Measurements from ENCODE around the gene MAGI2.

Gene MAGI2

DNA sequence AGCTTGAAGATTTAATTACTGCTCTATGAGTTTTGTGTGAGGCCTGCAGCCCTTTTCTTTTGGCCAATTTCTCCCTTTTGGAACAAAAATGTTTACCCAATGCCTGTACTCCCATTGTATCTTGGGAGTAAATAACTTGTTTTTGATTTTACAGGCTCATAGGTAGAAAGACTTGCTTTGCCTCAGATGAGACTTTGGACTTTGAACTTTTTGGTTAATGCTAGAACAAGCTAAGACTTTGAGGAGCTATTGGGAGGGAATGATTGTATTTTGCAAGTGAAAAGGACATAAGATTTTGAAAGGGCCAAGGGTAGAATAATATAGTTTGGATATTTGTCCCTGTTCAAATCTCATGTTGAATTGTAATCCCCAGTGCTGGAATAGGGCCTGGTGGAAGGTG is 152.0 kb downstream of the MAGI2 start:
- no peak for DNase-seq

GRCh38 chr7:79300573-79300972 is 152.9 kb downstream of the MAGI2 start:
- no peak for DNase-seq

GRCh38 chr7:79298145-79298760 is 155.2 kb downstream of the MAGI2 start:
- peak in 2 of 14 donors; percentile 2 to 40 for DNase-seq

DNA sequence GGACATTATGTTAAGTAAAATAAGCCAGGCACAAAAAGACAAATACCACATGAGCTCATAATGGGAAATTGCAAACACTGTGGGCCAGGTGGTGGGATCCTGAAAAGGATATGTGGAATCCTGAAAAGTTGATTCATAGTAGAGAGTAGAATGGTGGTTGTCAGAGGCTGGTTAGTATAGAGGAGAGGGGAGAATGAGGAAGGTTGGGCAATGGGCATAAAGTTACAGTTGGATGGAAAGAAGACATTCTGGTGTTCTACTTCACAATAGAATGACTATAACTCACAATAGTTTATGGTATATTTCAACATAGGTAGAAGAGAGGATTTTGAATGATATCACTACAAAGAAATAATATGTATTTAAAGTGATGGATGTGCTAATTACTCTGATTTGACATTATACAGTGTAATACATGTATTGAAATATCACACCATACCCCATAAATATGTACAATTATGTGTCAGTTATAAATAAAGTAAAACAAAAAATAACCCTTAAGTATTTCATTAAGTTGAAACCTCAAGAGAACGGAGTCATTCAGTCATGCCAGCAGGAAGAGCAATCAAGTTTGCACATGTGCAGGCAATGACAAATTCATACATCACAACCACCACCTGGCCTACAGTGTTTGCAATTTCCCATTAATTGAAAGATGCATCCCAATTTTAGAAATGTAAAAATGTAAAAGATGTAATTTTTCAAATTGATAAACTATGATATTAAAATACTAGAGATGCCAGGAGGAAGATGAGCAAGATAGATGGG is 156.7 kb downstream of the MAGI2 start:
- DNase-seq: no peak

- DNase-seq: no peak
Observed at GRCh38 chr7:79293655-79294142, 159.8 kb downstream of the MAGI2 start.

DNA sequence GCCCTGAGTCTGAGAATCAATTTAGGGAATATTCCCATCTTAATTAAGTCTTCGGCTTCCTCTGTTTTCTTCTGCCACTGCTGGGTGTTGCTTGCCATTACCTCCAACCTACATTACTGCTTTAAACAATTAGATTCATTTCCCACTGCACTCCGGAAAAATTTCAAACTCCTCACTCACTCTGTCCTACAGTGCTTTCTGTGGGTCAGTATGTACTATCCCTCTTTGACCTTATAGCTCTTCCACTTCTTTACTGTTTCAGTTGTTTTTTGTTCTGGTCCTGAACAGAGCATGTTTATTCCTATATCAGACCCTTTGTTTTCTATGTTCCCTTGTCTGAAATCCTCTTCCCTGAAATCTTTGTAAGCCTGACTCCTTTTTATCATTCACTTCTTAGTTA is 160.6 kb downstream of the MAGI2 start:
- DNase-seq: no peak

GRCh38 chr7:79291498-79291865 is 162.0 kb downstream of the MAGI2 start:
- DNase-seq: no peak

- no peak for DNase-seq
Observed at GRCh38 chr7:79290841-79291497, 162.5 kb downstream of the MAGI2 start.

- no peak for DNase-seq
Observed at GRCh38 chr7:79290398-79290797, 163.1 kb downstream of the MAGI2 start.

DNA sequence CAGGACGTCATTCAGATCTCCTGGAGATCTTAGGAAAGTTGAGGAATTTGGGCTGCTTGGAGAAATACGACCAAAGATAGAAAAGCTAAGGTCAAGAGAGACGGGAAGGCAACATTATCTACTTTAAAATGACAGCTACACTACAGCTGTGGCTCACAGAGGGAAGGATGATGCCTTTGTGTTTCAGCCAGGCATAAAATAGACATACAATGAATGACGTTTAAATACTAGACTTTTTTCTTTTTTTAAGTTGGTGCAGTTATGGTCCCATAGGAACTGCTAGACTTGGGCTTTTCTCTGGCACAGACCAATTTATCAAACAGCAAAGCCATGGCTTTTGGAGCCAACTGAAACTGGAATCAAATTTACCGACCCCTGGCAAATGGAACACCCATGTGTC is 164.8 kb downstream of the MAGI2 start:
- DNase-seq: no peak

GRCh38 chr7:79287981-79288380 is 165.5 kb downstream of the MAGI2 start:
- DNase-seq: peak in 2 of 14 donors; percentile 2 to 22

- peak in 1 of 14 donors; percentile 16 for DNase-seq
Observed at GRCh38 chr7:79286181-79286580, 167.3 kb downstream of the MAGI2 start.

GRCh38 chr7:79285756-79286155 is 167.7 kb downstream of the MAGI2 start:
- DNase-seq: no peak

DNA sequence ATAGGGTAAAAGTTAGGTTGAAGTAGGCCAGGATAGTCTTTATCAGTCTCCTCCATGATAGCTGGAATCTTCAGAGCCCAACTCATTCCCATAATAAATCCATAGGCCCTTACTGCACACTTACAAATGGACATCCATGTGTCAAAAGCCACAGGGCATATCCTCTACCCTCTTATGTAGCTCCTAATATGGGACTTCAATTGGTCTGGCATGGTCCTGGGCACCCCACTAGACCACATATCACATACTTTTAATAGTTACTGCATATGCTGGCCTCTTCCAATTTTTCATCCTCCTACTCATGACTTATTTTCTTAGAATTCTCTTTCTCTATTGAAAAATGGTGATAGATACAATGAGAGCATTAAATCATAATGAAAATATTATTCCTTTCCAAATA is 169.3 kb downstream of the MAGI2 start:
- DNase-seq: no peak

- DNase-seq: no peak
Observed at GRCh38 chr7:79282882-79283602, 170.4 kb downstream of the MAGI2 start.

- DNase-seq: peak in 6 of 14 donors; percentile 2 to 73 (median 4)
Observed at GRCh38 chr7:79282070-79282694, 171.3 kb downstream of the MAGI2 start.

DNA sequence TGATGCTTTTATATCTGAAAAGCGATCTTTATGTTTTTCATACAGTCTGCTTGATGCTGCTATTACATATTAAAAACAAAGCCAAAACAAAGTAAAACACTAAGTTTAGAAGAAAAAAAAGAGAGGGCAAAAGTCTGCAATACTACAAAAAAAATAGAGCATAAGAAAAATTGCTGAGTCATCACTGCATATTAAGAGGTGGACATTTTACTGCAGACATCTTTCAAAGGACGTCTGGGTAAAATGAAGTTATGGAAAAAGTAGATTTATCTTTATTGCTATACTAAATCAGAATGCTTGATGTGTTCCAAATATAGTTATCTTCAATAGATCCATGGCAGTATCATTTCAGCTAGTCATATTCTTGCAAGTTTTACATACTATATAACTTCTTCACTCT is 172.0 kb downstream of the MAGI2 start:
- DNase-seq: no peak

DNA sequence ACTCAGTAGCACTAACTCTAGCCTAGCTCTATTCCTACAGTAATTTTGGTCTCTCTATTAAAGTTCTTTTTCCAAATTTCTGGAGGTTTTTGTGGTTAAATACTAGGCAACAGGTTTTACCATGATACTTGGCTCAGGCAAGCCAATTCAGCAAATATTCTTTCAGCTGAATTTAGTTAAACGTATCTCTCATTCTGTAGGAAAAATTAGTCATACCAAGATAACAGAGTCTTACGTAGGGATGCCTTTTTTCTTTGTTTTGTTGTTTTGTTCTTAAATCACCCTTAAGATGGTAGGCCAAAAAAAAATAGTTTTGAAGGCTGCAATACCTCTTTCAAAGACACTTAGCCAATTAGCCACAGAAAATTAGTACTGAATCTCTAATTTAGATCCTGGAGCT is 180.5 kb downstream of the MAGI2 start:
- DNase-seq: no peak

GRCh38 chr7:79272066-79272669 is 181.3 kb downstream of the MAGI2 start:
- no peak for DNase-seq

DNA sequence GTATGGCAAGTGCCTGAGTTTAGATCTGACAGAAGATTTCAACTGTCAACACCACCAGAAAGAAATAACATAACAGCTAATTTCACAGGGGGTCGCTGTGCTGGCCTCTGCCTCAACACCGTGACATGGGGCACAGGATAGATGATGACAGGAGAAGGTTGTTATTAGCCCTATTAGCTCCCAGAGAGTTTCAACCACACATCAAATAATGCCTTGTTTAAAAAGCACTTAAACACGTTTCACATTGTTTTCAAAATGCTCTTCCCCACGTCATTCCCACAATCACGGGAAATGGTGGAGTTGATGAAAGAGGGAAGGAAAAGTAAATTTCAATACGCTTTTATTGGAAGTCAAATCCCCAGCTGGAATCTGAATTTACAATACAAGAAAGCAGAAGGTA is 184.7 kb downstream of the MAGI2 start:
- no peak for DNase-seq

- no peak for DNase-seq
Observed at GRCh38 chr7:79258826-79259225, 194.6 kb downstream of the MAGI2 start.

DNA sequence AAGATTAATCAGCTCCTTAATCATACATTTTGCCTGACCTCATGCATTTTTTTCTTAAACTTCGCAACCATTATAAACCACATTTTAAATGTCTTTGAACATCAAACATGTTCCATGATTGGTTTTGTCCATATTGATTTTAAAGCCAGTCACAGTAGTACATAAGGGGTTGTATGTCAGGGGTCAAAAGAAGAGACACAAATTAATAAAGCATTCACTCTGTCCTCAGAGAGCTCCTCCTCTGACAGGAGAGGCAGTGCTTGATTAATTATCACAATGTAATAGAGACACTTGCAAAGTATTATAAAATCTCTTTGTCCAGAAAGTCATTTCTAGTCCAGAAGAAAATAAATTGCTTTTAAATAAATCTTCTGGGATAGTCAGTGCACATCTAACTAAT is 195.5 kb downstream of the MAGI2 start:
- DNase-seq: no peak

Measured in C1 segment of cervical spinal cord (tissue), 14 donors.